ENCODE measurements around the gene TBC1D4.

TBC1D4 gene

GRCh38 chr13:75489502-75490263, 7.7 kb upstream of the TBC1D4 start:
- DNase-seq (ENCODE audit: low read depth in 2 of 2): no peak

DNA sequence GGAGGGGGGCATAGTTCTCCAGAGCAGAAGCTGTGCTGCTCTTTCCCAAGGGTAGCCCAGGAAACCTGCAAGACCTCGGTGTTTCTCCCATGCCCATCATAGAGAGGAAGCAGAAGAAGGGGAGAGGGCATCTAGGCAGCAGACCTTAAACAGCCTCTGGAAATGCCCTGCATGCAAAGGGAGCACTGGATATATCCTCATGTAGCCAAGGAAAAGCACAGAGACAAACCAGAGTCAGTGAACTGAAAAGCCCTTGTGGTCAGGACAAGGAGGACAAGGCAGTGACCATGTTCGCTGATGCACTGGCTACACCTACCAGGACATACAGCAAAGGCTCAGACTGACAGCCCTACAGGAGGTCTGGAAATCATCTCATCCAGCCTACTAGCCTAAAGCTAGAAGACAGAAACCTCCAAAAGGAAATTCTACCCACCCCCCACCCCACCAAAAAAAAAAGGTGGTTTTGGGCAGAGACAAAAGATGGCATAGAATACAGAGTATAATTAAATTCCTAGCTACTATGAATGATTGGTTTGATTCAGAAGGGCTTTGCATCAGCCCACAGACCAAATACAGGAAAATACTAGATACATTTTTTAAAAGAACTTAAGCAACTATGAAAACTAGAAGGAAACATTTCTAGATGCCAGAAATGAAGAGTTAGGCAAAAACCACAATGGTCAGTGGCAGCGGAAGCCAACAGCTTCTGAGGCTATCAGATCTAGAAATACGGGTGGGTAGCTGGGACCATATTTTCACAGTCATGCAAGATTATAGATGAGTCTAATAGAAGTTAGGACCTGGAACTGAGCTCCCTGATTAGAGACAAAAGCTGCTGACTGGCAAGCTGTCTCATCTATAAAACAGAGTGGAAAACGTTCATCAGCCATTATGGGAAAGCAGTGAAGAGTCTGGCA, 4.4 kb upstream of the TBC1D4 start:
- no peak for DNase-seq (ENCODE audit: low read depth in 2 of 2)

DNA sequence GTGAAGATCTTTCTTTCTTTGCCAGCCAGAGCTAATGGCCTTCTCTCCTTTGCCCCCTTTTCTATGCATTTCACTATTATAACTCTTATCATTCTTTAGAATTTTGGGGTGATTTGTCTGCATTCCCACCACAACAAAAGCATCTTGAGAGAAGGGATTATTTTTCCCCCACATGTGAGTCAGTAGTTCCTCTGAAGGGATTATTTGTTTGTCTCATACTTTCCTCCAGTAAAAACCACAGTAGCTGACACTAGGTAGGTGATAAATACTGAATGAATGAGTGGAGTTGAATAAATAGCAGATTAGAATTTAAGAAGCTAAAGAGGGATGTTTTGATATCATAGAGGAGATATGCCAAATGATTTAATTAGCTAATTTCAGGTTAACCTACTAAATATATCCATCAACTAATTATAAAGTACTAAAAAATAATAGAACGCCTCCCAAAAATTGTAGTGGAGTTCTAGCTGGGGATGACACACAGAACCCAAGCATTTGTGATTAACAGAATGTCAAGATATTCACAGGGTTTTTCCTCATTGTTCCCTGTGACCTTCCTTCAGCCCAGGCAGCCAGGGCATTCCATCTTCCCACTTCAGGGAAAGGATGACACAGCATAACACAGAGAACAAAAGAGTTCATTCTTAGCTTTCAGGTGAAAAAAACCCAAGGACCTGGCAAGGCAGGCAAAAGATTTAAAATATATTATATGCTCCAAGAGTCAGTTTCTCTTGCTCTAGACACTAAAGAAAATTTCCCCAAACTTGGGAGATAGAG, 3.5 kb upstream of the TBC1D4 start:
- DNase-seq (ENCODE audit: low read depth in 2 of 2): no peak

DNA sequence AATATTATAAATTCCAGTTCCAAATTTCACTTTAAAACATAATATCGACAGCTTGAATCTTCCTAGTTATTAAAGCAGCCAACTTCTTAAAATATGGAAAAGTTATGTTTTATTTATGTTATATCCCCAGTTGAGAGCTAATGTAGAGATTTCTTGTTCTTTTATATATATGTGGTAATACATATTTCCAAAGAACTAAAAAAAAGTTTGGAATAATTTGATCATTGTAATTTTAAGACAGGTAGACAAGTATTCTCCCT, 781 bp upstream of the TBC1D4 start:
- DNase-seq (ENCODE audit: low read depth in 2 of 2): no peak

DNA sequence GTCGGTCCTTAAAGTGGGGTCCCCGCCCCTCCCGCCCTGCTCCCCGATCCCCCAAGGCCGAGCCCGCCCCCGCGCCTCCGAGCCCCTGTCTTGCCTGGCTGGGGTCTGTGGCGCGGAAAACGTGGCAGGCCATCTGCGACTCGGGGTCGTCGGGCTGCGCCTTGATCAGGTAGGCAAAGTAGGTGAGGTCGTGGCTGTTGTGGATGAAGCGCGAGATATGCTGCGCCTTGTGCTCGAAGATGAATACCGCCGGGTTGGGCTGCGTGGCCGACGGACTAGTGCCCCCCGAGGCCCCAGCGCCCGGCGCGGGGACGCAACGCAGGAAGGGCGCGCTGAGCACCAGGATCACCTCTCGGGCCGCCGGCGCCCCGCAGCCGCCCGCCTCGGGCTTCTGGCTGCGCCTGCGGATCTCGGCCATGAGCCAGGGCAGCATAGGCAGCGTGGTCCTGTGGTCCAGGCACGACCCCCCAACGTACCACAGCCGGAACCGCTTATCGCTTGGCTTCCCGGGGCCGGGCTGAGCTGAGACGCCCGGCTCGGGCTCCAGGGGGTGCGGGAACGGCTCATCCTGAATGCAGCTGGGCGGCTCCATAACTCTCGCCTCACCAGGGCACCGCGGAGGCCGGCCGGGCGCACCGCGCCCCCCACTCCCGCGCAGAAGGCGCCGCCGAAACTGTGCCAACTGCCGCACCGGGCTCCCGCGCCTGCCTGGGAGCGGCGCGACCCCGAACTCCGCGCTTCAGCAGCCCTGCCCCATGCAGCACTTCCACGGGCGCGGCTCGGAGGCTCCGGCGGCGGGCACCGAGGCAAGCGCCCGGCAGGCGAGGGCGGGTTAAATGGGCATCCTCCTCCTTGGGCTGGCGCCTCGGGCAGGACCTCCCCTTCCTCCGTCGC, 546 bp downstream of the TBC1D4 start:
- DNase-seq (ENCODE audit: low read depth in 2 of 2): no peak

GRCh38 chr13:75480671-75481175, 1.2 kb downstream of the TBC1D4 start:
- no peak for DNase-seq (ENCODE audit: low read depth in 2 of 2)

- DNase-seq (ENCODE audit: low read depth in 2 of 2): no peak
These were observed 2.7 kb downstream of the TBC1D4 start for GRCh38 chr13:75479102-75479740.

DNA sequence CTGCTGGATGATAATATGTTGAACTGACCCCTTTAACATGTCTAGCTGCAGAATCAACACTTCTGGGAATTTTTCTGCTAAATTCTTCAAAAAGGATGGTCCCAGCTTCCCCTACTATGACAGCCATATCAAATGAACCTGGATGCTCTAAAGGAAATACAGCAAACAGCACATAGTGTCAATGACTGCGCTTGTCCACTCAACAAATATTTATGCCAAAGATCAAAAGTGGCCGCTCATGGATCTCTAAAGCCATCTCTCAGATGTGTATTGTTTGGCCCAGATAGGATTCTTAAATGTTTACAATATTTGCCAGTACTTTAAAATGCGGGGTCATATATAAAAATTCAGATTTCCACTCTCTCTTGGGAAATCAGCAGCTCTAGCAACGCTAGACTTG, 3.3 kb downstream of the TBC1D4 start:
- DNase-seq (ENCODE audit: low read depth in 2 of 2): no peak

GRCh38 chr13:75474956-75475355, 7.0 kb downstream of the TBC1D4 start:
- DNase-seq (ENCODE audit: low read depth in 2 of 2): no peak

DNA sequence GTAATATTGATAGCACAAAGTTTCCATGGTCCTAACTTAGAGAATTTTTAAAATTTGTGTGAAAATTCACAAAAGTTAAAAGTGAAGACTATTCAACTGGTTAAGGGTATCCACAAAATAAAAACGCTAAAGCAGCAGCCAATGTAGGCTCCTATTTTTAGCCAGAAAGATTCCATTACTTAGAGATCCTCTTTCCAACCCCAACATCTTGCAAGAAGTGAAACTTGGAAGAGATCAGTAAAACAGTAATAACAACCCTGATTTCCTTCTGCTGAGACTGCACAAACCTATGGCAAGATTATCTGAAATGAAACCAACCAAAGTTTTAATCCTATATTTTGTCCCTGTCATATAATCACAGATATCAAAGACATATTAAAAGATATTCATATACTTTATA, 8.5 kb downstream of the TBC1D4 start:
- no peak for DNase-seq (ENCODE audit: low read depth in 2 of 2)

DNA sequence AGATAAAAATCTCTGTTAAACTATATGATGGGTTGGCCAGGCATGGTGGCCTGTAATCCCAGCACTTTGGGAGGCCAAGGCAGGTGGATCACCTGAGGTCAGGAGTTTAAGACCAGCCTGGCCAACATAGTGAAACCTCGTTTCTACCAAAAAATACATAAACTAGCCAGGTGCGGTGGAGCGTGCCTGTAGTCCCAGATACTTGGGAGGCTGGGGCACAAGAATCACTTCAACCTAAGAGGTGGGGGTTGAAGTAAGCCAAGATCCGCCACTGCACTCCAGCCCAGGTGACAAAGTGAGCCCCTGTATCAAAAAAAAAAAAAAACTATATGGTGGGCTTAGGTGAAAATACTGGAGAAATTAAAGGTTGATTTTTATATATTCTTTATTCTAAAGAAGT, 11.3 kb downstream of the TBC1D4 start:
- DNase-seq (ENCODE audit: low read depth in 2 of 2): no peak

DNA sequence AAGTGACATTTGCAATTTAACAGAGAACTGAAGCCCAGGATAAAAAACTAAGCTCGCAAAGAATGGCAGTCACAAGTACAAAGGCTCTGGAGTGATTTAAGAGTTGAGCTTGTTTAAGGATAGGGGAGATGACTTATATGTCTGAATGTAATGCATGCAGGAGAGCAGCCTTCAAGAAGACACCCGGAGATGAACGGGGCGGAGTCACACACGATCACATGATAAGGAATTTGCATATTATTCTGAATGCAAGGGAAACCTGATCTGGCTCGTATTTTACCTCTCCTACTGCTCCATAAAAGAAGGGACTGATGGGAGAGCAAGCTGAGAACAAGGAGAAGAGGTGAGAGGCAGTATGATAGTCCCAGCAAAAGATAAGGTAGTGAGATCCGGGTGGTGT, 12.9 kb downstream of the TBC1D4 start:
- no peak for DNase-seq (ENCODE audit: low read depth in 2 of 2)

- no peak for DNase-seq (ENCODE audit: low read depth in 2 of 2)
These were observed 13.4 kb downstream of the TBC1D4 start for GRCh38 chr13:75468602-75469001.

- DNase-seq (ENCODE audit: low read depth in 2 of 2): no peak
These were observed 13.9 kb downstream of the TBC1D4 start for GRCh38 chr13:75468098-75468497.

- DNase-seq (ENCODE audit: low read depth in 2 of 2): no peak
These were observed 14.8 kb downstream of the TBC1D4 start for GRCh38 chr13:75467040-75467728.

DNA sequence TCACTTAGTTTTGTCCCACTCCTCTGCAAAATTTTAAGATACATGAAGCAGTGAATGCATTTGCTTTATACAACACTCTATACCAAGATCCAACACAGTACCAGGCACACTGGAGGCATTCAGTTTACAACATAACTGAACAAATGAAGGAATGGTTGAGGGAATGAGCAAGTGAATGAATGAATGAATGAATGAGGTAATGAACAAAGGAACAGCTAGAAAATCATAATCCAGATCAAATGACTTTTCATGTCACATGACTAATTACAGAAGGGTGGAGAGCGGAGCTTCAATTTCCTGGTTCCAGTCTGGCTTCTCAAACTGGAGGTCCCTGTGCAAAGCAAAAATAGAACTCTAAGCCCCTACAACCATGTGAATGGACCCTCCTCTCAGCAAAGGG, 16.7 kb downstream of the TBC1D4 start:
- DNase-seq (ENCODE audit: low read depth in 2 of 2): no peak

GRCh38 chr13:75461314-75461713, 20.7 kb downstream of the TBC1D4 start:
- DNase-seq (ENCODE audit: low read depth in 2 of 2): no peak

GRCh38 chr13:75460644-75461043, 21.3 kb downstream of the TBC1D4 start:
- DNase-seq (ENCODE audit: low read depth in 2 of 2): no peak

DNA sequence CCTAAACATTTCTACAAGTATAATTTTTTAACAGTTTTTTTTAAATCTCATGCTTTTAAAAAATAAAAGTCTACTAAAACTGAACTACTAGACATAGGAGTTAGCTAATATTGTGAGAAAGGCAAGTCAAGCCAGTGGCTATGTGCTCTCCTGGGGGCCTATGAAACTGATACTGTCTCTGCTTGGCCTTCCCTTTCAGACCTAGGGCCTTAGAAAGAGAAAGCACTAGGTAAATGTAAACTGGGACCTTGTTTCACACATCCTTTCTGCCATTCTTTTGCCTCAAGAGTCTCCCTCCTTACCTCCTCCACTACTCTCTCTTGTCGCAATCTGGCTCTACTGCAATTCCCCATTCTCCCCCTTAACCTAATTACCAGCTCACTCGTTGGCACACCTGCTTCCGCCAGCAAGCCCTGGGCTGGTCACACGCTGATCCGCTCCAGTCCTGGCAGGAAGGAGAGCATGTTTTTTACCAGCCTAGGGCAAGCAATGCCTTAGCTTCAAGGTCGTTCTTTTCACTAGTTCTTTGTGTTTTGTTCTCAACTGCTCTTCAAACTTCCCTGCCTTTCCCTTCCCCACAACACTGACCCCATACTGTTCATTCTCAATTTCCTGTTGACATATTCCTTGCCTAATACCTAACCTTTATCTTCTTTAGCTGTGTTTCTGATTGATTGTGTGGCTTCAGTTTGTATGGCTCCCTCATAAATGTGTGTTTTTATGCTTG, 23.1 kb downstream of the TBC1D4 start:
- DNase-seq (ENCODE audit: low read depth in 2 of 2): no peak

- no peak for DNase-seq (ENCODE audit: low read depth in 2 of 2)
These were observed 26.0 kb downstream of the TBC1D4 start for GRCh38 chr13:75455962-75456361.
